ENCODE data around the gene DPRX.
"Not testable (repeated sequence)": the region's sequence is repeated elsewhere in the genome, so short reads cannot be mapped to it uniquely, and the experiment has no call there.

Gene DPRX

DNA sequence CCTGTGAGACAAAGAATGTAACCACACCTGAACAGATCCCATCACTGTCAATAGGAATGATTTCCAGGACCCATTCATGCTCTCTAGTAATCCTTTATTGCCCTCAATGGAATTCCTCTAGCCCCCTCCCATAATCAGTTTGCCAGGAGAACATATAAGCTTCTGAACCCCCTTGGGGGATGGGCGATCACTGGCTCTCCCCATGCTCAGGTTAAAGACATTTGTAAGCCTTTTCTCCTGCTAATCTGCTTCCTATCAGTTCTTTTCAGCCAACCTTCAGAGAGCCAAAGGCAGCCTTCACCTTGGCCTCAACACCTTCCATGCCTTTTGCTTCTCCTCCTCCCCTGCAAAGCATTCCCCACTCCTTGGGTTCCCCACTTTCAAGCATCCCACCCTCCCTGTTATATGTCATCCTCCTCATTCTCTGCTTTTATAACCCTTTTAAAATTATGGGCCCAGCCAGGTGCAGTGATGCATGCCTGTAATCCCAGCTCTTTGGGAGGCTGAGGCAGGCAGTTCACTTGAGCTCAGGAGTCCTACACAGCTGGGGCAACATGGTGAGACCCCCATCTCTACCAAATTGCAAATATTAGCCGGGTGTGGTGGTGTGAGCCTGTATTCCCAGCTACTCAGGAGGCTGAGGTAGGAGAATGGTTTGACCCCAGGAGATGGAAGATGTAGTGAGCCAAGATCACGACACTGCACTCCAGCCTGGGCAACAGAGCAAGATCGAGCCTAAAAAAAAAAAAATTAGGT, 12.4 kb downstream of the DPRX start:
- intact Hi-C loops (cut with DNase I), result no loop called here
- no peak for DNase-seq

DNA sequence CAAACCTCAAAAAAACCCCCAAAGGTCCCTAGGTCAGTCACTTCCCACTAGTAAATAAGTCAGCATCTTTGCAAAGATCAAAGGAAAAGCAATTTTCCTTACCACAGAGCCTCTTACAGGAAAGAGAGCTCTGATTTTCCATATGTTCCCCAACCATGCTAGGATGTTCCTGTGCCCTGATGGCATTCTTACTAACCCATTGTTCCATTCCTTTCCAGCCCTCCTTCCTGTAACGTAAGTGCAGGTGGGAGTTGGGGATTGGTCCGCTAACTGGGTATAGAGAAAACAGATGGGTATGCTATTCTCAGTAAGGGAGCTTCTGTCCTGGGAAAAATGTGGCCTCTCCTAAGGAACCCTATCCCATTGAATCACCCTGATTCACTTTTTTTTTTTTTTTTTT, 14.3 kb downstream of the DPRX start:
- no peak for DNase-seq
- intact Hi-C loops (cut with DNase I), result no loop called here

DNA sequence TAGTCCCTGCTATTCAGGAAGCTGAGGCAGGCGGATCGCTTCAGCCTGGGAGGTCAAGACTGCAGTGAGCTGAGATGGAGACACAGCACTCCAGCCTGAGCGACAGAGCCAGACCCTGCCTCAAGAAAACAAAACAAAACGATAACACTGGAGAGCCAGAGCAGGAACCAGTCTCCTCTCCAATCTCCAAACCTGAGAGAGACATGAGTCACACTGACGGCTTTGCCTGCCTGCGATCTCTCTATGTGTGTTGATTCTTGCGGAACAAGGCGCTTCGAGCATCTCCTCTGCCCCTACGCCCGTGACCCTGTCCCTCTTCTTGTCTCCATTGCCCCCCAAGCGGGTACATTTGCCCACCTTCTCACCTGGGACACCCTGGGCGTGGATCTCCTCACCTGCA, 15.6 kb downstream of the DPRX start:
- intact Hi-C loops (cut with DNase I), result no loop called here
- no peak for DNase-seq

DNA sequence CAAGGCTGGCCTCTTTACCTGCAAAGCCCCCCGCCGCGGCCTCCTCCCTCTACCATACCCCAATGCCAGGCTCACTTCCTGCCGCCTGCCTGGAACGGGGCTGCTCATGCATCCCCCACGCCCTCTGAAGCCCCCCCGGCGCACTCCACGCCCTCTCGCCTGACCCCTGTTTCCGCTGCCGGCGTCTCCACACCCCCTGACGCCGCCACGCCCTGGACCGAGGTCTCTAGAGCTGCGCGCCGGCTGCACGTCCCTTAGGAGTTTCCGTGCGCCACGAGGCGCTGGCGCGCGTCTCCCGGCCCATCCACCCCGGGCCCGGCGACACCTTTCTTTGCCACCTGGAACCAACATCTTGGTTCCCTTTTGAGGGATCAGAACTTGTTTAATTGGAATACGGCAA, 16.0 kb downstream of the DPRX start:
- DNase-seq, result no peak
- intact Hi-C loops (cut with DNase I), result no loop called here

DNA sequence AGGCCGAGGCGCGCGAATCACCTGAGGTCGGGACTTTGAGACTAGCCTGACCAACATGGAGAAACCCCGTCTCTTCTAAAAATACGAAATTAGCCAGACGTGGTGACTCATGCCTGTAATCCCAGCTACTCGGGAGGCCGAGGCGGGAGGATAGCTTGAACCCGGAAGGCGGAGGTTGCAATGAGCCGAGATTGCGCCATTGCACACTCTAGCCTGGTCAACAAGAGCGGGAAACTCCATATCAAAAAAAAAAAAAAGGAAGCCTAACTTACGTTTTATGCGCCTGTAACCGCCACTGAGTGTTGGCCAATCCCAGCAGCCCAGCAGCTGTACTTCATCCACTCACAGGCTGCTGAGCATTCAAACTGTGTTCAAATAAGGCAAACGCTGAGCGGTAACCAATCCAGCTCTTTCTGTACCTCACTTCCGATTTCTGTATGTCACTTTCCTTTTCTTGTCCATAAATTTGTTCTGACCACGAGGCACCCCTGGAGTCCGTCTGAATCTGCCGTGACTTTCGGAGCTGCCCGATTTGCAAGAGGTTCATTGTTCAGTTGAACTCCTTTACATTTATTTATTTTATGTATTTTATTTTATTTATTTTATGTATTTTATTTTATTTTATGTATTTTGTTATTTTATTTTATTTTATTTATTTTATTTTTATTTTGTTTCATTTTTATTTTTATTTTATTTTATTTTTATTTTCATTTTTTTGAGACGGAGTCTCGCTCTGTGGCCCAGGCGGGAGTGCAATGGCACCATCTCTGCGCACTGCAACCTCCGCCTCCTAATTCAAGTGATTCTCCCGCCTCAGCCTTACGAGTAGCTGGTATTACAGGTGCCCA, 18.2 kb downstream of the DPRX start:
- intact Hi-C loops (cut with DNase I), result no loop called here
- DNase-seq, result peak in 1 of 42 donors; percentile 47

DNA sequence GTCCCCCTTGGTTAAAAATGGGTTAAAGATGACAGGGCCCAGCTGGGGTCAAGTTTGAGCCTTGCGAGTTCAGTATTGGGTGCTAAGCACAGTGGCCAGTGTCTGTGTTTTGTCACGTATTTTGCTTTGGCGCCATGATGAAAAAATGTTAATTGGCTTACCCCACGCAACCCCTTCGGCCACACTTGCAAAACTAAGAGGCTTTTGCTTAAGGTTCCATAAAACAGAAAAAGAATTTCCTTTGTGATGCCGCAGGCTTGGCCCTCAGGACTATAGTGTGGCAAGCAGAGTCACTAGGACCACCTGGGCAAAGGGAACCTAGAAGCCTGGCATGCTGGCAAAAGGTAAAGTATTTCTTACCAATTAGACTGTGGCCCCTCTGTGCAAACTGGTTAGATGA, 20.7 kb downstream of the DPRX start:
- intact Hi-C loops (cut with DNase I), result no loop called here
- DNase-seq, result no peak

DNA sequence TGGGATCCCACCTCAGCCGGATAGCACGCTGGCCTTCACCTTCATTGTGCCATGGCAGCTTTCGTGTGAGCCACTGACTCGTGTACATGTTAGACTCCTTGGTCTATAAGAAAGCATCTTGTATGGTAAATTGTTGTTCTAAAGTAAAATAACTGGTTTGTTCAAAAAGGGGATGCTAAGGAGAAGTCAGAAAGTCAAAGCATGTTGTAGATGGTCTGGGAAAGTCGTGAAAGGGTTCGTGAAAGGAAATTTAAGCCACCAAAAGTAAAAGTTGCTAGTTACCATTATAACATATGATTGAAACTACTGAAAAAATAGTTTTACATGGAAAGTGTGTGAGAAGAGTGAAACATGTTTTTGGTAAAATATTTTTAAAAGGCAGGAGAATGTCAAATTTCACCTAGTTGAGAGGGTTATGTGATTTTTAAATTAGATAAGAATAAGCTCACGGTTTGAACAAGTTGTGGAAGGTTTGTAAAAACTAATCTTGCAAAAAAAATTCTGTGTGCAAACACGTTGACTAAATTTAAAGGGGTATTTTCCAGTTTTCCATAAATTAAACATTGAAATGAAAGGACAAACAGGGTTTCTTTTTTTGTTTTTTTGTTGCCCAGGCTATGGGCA, 23.4 kb downstream of the DPRX start:
- DNase-seq, result no peak
- intact Hi-C loops (cut with DNase I), result no loop called here

DNA sequence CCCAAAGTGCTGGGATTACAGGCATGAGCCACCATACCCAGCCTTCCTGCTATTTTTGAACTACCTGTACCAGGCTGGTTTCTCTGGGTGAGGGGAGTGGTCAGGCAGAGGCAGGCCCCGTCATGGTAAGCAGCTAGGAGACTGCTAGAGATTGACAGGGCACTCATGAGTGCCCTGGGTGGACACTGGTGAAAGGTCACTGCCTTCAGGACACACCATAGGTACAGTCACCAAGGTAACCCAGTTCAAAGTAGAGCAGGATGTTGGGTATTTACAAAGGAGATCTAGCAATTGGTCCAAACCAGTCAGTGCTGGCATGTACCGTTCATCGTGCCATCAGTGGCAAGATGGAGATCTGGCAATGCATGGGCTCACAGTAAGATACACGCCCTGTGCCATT, 25.5 kb downstream of the DPRX start:
- intact Hi-C loops (cut with DNase I), result no loop called here

DNA sequence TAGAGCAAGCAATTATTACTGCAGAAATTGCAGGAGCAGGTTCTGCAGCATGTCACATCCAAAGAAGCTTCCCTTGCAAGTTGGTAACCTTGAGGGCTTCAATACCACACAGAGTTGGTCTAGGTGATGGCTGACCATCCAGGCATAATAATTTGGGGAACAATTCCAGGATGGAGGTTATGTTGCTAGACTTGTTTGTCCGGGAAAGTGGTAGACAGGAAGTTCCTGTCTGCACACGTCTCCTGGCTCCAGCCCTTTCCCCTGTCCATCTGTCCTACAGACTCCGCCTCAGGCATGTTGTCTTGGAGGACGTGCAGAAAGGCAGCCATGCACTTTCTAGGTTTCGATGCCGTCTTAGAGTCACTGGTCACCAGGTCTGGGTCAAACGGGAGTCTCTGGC, 26.0 kb downstream of the DPRX start:
- intact Hi-C loops (cut with DNase I), result no loop called here
- DNase-seq, result no peak

More for the DNA sequence above, 25.5 kb downstream of the DPRX start:
- DNase-seq, result no peak

DNA sequence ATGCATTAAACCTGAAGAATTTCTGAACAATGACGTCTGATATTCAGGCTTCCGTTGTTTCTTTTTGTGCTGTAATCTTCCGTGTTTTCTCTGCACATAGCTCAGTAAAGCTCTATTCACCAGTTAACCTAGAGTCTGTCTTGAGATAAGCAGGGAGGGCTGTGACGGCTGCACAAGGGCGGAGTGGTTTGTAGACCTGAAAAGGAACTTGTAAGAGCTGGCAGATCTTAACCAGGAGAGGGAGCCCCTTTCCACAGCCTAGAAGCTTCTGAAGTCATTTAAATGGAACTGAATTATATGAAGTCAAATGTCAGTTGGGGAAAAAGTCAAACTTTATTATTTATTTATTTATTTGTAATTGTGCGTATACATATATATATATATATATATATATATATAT, 27.5 kb downstream of the DPRX start:
- DNase-seq, result peak; percentile 22 to 79 (median 59)
- intact Hi-C loops (cut with DNase I), result no loop called here

DNA sequence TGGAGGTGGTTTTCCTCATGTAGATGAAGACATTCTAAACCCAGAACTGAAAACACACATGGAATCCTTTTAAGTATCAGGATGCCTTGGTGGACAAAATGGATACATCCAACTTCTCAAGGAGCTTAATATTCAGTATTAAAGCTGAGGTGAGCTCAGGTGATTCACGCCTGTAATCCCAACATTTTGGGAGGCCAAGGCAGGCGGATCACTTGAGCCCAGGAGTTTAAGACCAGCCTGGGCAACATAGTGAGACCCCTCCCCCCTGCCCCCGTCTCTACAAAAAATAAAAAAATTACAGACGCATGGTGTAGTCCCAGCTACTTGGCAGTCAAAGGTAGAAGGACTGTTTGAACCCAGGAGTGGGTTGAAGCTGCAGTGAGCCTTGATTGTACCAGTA, 28.8 kb downstream of the DPRX start:
- DNase-seq, result no peak
- intact Hi-C loops (cut with DNase I), result loop anchor here (2.0 kb wide), 1 partner anchor 86 kb away; no protein-coding TSS in a partner anchor

DNA sequence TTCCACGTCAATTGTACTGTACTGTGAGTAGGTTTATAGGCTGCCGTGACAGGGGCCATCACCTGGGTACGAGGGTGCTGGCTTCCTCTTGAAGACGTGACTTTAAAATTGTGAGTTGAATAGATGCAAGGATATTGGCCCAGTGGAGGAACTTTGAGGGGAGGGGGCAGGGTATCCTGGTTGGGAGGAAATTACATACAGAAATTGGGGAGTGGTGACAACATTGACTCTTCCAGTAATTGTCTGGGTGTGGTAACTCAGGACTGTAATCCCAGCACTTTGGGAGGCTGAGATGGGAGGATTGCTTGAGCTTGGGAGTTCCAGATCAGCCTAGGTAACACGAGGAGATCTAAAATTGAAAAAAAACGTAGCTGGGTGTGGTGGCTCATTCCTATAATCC, 30.4 kb downstream of the DPRX start:
- intact Hi-C loops (cut with DNase I), result no loop called here
- DNase-seq, result no peak

DNA sequence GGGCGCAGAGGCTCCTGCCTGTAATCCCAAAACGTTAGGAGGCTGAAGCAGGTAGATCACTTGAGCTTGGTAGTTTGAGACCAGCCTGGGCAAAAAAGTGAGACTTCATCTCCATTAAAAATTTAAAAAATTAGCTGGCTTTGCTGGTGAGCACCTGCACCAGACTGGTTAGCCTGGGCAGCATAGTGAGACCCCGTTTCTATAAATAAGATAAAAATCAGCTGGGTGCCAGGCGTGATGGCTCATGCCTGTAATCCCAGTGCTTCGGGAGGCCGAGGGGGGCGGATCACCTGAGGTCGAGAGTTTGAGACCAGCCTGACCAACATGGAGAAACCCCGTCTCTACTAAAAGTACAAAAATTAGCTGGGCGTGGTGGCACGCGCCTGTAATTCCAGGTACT, 32.4 kb downstream of the DPRX start:
- intact Hi-C loops (cut with DNase I), result no loop called here
- DNase-seq, result no peak

DNA sequence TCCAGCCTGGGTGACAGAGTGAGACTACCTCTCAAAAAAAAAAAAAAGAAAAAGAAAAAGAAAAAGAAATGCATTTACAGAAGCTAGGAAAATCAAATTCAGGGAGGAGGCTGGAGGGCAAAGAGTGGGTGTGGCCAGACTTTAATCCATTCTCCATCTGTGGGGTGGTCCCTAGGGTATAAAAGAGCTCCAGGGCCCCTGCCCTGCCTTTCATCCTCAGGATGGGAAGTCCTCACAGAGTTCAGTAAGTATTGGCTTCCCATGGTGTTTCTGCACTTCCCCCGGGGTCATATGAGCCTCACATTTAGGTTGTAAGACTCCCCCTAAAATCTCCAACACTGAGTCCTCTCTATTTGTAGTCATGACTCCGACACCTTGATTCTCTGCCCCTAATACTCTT, 33.0 kb downstream of the DPRX start:
- intact Hi-C loops (cut with DNase I), result no loop called here
- no peak for DNase-seq

DNA sequence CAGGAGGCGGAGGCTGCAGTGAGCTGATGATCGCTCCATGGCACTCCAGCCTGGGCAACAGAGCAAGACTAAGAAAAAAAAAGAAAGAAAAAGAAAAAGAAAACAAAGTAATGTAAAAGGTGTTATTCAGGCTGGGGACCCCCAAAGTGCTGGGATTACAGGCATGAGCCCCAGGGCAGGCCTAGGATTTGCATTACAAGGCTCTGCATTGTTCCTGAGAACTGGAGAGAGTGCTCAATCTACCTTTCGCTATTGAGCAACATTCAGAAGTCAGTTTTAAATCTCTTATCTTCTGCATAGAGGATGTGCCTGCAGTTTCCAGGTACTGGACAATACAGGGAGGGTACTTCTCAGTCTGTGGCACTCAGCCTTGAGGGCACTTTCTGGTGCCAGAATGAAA, 34.5 kb downstream of the DPRX start:
- DNase-seq; intact Hi-C loops (cut with DNase I): not testable (repeated sequence)

DNA sequence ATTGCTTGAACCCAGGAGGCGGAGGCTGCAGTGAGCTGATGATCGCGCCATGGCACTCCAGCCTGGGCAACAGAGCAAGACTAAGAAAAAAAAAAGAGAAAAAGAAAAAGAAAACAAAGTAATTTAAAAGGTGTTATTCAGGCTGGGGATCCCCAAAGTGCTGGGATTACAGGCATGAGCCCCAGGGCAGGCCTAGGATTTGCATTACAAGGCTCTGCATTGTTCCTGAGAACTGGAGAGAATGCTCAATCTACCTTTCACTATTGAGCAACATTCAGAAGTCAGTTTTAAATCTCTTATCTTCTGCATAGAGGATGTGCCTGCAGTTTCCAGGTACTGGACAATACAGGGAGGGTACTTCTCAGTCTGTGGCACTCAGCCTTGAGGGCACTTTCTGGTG, 37.0 kb downstream of the DPRX start:
- intact Hi-C loops (cut with DNase I); DNase-seq: not testable (repeated sequence)

DNA sequence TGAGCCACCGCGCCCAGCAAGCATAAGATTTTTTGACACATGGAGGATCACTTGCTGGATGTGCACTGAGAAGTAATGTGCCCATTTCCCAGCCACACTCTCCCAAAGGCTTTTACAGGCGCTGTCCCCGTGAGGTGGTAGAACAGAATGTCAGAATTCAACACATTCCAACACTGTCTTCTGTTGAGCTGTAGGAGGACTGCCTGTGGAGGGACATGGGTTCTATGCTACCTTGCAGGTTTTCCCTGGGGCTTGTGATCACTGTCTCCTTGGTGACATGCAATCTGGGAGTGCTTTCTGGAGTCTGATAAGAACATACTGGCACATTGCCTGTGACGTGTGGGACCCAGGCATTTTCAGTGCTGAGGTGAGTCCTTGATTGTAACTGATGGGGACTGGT, 38.5 kb downstream of the DPRX start:
- DNase-seq, result no peak
- intact Hi-C loops (cut with DNase I), result no loop called here

DNA sequence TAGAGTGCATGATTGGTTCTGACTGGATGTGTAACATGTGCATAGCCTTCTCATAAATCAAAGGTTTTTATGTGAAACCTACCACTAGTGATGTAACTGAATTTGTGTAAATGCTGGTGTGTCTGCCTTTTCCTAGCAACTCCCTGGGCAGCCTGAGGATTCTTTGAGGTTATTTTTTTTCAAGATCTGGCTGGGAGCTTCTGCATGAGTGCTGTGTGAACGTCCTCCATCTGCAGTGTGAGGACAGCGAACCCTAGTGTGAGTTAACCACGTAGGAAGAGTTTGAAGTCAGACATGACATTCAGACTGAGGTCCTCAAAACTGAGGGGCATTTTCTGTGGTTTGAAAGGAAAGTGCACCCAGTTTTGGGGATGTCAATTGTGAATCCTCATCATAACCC, 39.9 kb downstream of the DPRX start:
- DNase-seq, result no peak
- intact Hi-C loops (cut with DNase I), result no loop called here
